ENCODE measurements around the gene EEF1A2.
"Not testable (repeated sequence)": the region's sequence is repeated elsewhere in the genome, so short reads cannot be mapped to it uniquely, and the experiment has no call there.

The EEF1A2 gene

GRCh38 chr20:63517376-63518309 lies 18.8 kb upstream of the EEF1A2 start:
- no peak for DNase-seq (ENCODE audit: insufficient read length, low spot score)
- no peak for FAIRE-seq
- TF ChIP-seq POU2F2 (IDR thresholded peaks at IDR 0.05; ENCODE audit: low read depth, low read length) (no peak), POLR2AphosphoS5 (IDR thresholded peaks at IDR 0.05; ENCODE audit: low read depth, low read length) (no peak)

- not testable (repeated sequence) for FAIRE-seq
Measured at GRCh38 chr20:63514520-63514919, 15.6 kb upstream of the EEF1A2 start.

GRCh38 chr20:63513207-63513606 lies 14.3 kb upstream of the EEF1A2 start:
- no peak for FAIRE-seq
- no peak for TF ChIP-seq TAF1 (IDR thresholded peaks at IDR 0.05; ENCODE audit: low read depth, low read length)
- no peak for TF ChIP-seq SPI1 (IDR thresholded peaks at IDR 0.05; ENCODE audit: low read depth, low read length)
- no peak for TF ChIP-seq POLR2AphosphoS5 (IDR thresholded peaks at IDR 0.05; ENCODE audit: low read depth, low read length)
- no peak for TF ChIP-seq POLR2A (IDR thresholded peaks at IDR 0.05; ENCODE audit: low read depth, low read length)
- no peak for TF ChIP-seq PAX5 (IDR thresholded peaks at IDR 0.05; ENCODE audit: insufficient read depth, low read length, severe bottlenecking)
- TF ChIP-seq POU2F2 (IDR thresholded peaks at IDR 0.05; ENCODE audit: low read depth, low read length): no peak
- DNase-seq (ENCODE audit: insufficient read length, low spot score): no peak

More at GRCh38 chr20:63514520-63514919, 15.6 kb upstream of the EEF1A2 start:
- DNase-seq (ENCODE audit: insufficient read length, low spot score): not testable (repeated sequence)

DNA sequence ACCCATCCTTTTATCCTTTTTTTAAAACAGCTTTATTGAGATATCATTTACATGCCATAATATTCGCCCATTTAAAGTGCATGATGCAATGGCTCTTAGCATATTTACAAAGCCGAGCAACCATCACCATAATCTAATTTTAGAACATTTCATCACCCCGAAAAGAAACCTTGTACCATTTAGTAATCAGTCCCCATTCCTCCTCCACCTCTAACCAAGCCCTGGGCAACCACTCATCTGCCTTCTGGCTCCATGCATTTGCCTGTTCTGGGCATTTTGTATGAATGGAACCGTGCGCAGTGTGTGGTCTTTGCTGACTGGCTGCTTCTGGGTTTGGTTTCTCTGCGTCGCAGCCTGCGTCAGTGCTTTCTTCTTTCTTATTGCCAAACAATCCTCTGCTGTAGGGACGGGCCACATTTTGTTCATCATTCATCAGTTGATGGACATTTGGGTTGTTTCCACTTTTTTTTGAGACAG lies 10.2 kb upstream of the EEF1A2 start:
- FAIRE-seq: no peak
- no peak for DNase-seq (ENCODE audit: insufficient read length, low spot score)
- TF ChIP-seq POLR2A (IDR thresholded peaks at IDR 0.05; ENCODE audit: low read depth, low read length): no peak
- TF ChIP-seq SPI1 (IDR thresholded peaks at IDR 0.05; ENCODE audit: low read depth, low read length): no peak
- no peak for TF ChIP-seq PAX5 (IDR thresholded peaks at IDR 0.05; ENCODE audit: insufficient read depth, low read length, severe bottlenecking)
- TF ChIP-seq TAF1 (IDR thresholded peaks at IDR 0.05; ENCODE audit: low read depth, low read length): no peak
- TF ChIP-seq POLR2AphosphoS5 (IDR thresholded peaks at IDR 0.05; ENCODE audit: low read depth, low read length): no peak
- TF ChIP-seq POU2F2 (IDR thresholded peaks at IDR 0.05; ENCODE audit: low read depth, low read length): no peak

- DNase-seq (ENCODE audit: insufficient read length, low spot score) (no peak), FAIRE-seq (no peak)
- TF ChIP-seq SPI1 (IDR thresholded peaks at IDR 0.05; ENCODE audit: low read depth, low read length): no peak
- TF ChIP-seq TAF1 (IDR thresholded peaks at IDR 0.05; ENCODE audit: low read depth, low read length): no peak
- no peak for TF ChIP-seq PAX5 (IDR thresholded peaks at IDR 0.05; ENCODE audit: insufficient read depth, low read length, severe bottlenecking)
- no peak for TF ChIP-seq POU2F2 (IDR thresholded peaks at IDR 0.05; ENCODE audit: low read depth, low read length)
- TF ChIP-seq POLR2AphosphoS5 (IDR thresholded peaks at IDR 0.05; ENCODE audit: low read depth, low read length): no peak
- TF ChIP-seq POLR2A (IDR thresholded peaks at IDR 0.05; ENCODE audit: low read depth, low read length): no peak
Measured at GRCh38 chr20:63508072-63508768, 9.3 kb upstream of the EEF1A2 start.

DNA sequence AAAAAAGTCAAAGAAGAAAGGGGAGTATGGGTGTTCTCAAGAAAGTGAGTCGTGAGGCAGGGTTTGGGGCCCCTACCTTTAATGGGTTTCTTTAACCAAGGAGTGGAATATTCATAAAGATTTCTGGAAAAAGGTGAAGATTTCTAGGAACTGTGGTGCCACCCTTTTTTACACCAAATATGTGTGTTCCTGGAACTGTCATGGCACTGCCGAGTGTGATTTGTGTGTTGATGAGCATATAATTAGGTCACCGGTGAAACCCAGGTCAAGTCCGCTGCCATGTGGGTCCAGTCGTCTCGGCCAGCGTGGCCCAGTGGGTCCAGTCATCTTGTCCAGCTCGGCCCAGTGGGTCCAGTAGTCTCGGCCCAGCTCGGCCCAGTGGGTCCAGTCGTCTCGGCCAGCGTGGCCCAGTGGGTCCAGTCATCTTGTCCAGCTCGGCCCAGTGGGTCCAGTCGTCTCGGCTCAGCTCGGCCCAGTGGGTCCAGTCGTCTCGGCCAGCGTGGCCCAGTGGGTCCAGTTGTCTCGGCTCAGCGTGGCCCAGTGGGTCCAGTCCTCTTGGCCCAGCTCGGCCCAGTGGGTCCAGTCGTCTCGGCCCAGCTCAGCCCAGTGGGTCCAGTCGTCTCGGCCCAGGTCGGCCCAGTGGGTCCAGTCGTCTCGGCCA lies 8.3 kb upstream of the EEF1A2 start:
- FAIRE-seq (no peak), DNase-seq (ENCODE audit: insufficient read length, low spot score) (no peak)
- TF ChIP-seq TAF1 (IDR thresholded peaks at IDR 0.05; ENCODE audit: low read depth, low read length): no peak
- no peak for TF ChIP-seq POU2F2 (IDR thresholded peaks at IDR 0.05; ENCODE audit: low read depth, low read length)
- TF ChIP-seq SPI1 (IDR thresholded peaks at IDR 0.05; ENCODE audit: low read depth, low read length): no peak
- TF ChIP-seq POLR2A (IDR thresholded peaks at IDR 0.05; ENCODE audit: low read depth, low read length): no peak

GRCh38 chr20:63505723-63506122 lies 6.8 kb upstream of the EEF1A2 start:
- no peak for DNase-seq (ENCODE audit: insufficient read length, low spot score)
- no peak for FAIRE-seq

GRCh38 chr20:63505281-63505680 lies 6.4 kb upstream of the EEF1A2 start:
- TF ChIP-seq TAF1 (IDR thresholded peaks at IDR 0.05; ENCODE audit: low read depth, low read length) (no peak), POU2F2 (IDR thresholded peaks at IDR 0.05; ENCODE audit: low read depth, low read length) (no peak), POLR2A (IDR thresholded peaks at IDR 0.05; ENCODE audit: low read depth, low read length) (no peak), POLR2AphosphoS5 (IDR thresholded peaks at IDR 0.05; ENCODE audit: low read depth, low read length) (no peak), PAX5 (IDR thresholded peaks at IDR 0.05; ENCODE audit: insufficient read depth, low read length, severe bottlenecking) (no peak), SPI1 (IDR thresholded peaks at IDR 0.05; ENCODE audit: low read depth, low read length) (no peak)
- FAIRE-seq (no peak), DNase-seq (ENCODE audit: insufficient read length, low spot score) (no peak)

More at GRCh38 chr20:63505723-63506122, 6.8 kb upstream of the EEF1A2 start:
- no peak for TF ChIP-seq PAX5 (IDR thresholded peaks at IDR 0.05; ENCODE audit: insufficient read depth, low read length, severe bottlenecking)
- TF ChIP-seq POLR2A (IDR thresholded peaks at IDR 0.05; ENCODE audit: low read depth, low read length): no peak
- TF ChIP-seq SPI1 (IDR thresholded peaks at IDR 0.05; ENCODE audit: low read depth, low read length): no peak
- no peak for TF ChIP-seq POU2F2 (IDR thresholded peaks at IDR 0.05; ENCODE audit: low read depth, low read length)
- no peak for TF ChIP-seq POLR2AphosphoS5 (IDR thresholded peaks at IDR 0.05; ENCODE audit: low read depth, low read length)
- no peak for TF ChIP-seq TAF1 (IDR thresholded peaks at IDR 0.05; ENCODE audit: low read depth, low read length)

DNA sequence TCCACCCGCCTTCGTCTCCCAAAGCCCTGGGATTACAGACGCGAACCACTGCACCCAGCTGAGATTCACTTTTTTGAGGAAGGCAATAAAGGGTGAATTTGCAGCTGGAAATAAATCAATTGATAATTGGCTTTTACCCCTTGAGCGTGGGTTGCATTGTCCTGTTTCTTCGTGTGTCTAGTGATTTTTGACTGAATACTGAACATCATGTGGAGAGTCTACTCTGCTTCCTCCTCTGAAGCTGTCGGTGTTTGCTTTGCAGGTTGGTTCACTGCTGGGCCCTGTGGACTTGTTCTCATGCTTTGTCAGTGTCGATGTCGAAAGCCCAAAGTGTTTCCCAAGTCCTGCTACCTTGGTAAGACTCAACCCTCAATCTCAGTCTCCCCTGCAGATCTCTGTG lies 5.8 kb upstream of the EEF1A2 start:
- TF ChIP-seq POLR2A (IDR thresholded peaks at IDR 0.05; ENCODE audit: low read depth, low read length) (no peak), SPI1 (IDR thresholded peaks at IDR 0.05; ENCODE audit: low read depth, low read length) (no peak), TAF1 (IDR thresholded peaks at IDR 0.05; ENCODE audit: low read depth, low read length) (no peak), POLR2AphosphoS5 (IDR thresholded peaks at IDR 0.05; ENCODE audit: low read depth, low read length) (no peak), POU2F2 (IDR thresholded peaks at IDR 0.05; ENCODE audit: low read depth, low read length) (no peak), PAX5 (IDR thresholded peaks at IDR 0.05; ENCODE audit: insufficient read depth, low read length, severe bottlenecking) (no peak)
- DNase-seq (ENCODE audit: insufficient read length, low spot score) (no peak), FAIRE-seq (no peak)

Data from GM12891 (cell line).